Right cardiac atrium (tissue), 5 donors: ENCODE data around the gene MEIOB. TPM values are rescaled to one million over a fixed set of nuclear protein-coding genes. Genes with fewer than 3 reads are reported as not detected.
A peak's percentile ranks its signal among the peaks of the same experiment; 100 is the strongest.

Experiments
- ATAC-seq, 2 donors: fragments of 200-7000 bp; cut with Tn5 transposase; one replicate each; pipeline versions ENCODE4 v1.8.0 to v1.9.1; 2020; ENCODE audit warnings: moderate library complexity in 2 of 2, mild to moderate bottlenecking in 1 of 2
- DNase-seq, 3 donors: peaks; one replicate each; pipeline ENCODE4 v3.0.0-alpha.2; 2020
- H3K27ac ChIP-seq: one replicate; pipeline ENCODE4 v1.5.1; 2013; ENCODE audit warnings: mild to moderate bottlenecking, low read length, control low read depth, moderate library complexity
- H3K27me3 ChIP-seq: one replicate; pipeline ENCODE4 v1.6.1; 2013; ENCODE audit not compliant: control insufficient read depth, insufficient read depth
- H3K4me1 ChIP-seq: one replicate; pipeline ENCODE4 v1.6.1; 2013; ENCODE audit warnings: low read length; ENCODE audit not compliant: control insufficient read depth, insufficient read depth
- H3K4me3 ChIP-seq: one replicate; pipeline ENCODE4 v1.5.1; 2013; ENCODE audit warnings: low read length, control low read depth
- H3K9me3 ChIP-seq: one replicate; pipeline ENCODE4 v1.6.1; 2013; ENCODE audit warnings: low read length; ENCODE audit not compliant: control insufficient read depth
- WGBS: extraction: QIAGEN DNeasy Blood & Tissue Kit; methylation state at CpG from one replicate; pipeline ENCODE4 v1.1.7; 2013; 5-methylcytosine and 5-hydroxymethylcytosine counted together
- intact Hi-C, 4 donors: fragments of 100-400 bp; cut with DNase I; formaldehyde crosslinking; loops; one replicate each; pipeline versions ENCODE4 v1.11.0 to v1.14.0; 2022 to 2023
- polyA plus RNA-seq: library from polyadenylated mRNA; stranded (reverse); fragments of 200-250 nt; gene quantifications from one replicate; pipeline ENCODE4 v1.2.3, GENCODE V29; 2013
- total RNA-seq, 4 donors: library from RNA; stranded (reverse); fragmentation: NEBNext Ultra II Directional; extraction: Animal tissue kit (Norgen Biotek cat#: 25700); gene quantifications; one replicate each; pipeline ENCODE4 v1.2.1, GENCODE V29; 2021
- donor health status: healthy with polysubstance abuse.
- donor health status: DM: no; HTN: yes; CAD: no.
- donor health status: DM: no; HTN: no; CAD: no.
- donor health status: DM: no; HTN: yes; CAD: no; lungs with severe emphysema.
- donor health status: DM: yes; HTN: yes; CAD: no.

Gene MEIOB
- total and polyA plus RNA-seq, 5 donors: not detected

- H3K4me1 ChIP-seq: no peaks in the 10 kb centered on the region
- no peak overlapping the region for H3K4me3 ChIP-seq
- no peaks in the 10 kb centered on the region for H3K9me3 ChIP-seq
- 93% methylated on average over 44 of the region's 44 CpGs for WGBS
- ATAC-seq: no peak
- no peak overlapping the region for H3K27ac ChIP-seq
- no peaks in the 10 kb centered on the region for H3K27me3 ChIP-seq
- intact Hi-C loops: no loop called here
- peak in 2 of 3 donors; percentile 56 for DNase-seq
Observed at GRCh38 chr16:1790611-1791255, 81.2 kb downstream of the MEIOB start.

- WGBS: 93% methylated on average over 15 of the region's 15 CpGs
- H3K9me3 ChIP-seq: no peaks in the 10 kb centered on the region
- intact Hi-C loops: no loop called here
- no peaks in the 10 kb centered on the region for H3K4me1 ChIP-seq
- no peak overlapping the region for H3K27ac ChIP-seq
- no peaks in the 10 kb centered on the region for H3K27me3 ChIP-seq
- DNase-seq: no peak
- ATAC-seq: no peak
- no peak overlapping the region for H3K4me3 ChIP-seq
Observed at GRCh38 chr16:1790261-1790610, 81.7 kb downstream of the MEIOB start.

- ATAC-seq (no peak), DNase-seq (peak in 2 of 3 donors; percentile 44 to 62)
- intact Hi-C loops: no loop called here
- no peak overlapping the region for H3K27ac ChIP-seq
- H3K9me3 ChIP-seq: no peaks in the 10 kb centered on the region
- no peak overlapping the region for H3K4me3 ChIP-seq
- WGBS: 89% methylated on average over 25 of the region's 25 CpGs
- no peaks in the 10 kb centered on the region for H3K4me1 ChIP-seq
- no peaks in the 10 kb centered on the region for H3K27me3 ChIP-seq
Observed at GRCh38 chr16:1789643-1790045, 82.3 kb downstream of the MEIOB start.

GRCh38 chr16:1788708-1789100, 83.3 kb downstream of the MEIOB start:
- WGBS: 60% methylated on average over 19 of the region's 19 CpGs
- Histone ChIP-seq H3K4me3 (no peak overlapping the region), H3K27ac (no peak overlapping the region), H3K4me1 (no peaks in the 10 kb centered on the region), H3K9me3 (no peaks in the 10 kb centered on the region), H3K27me3 (no peaks in the 10 kb centered on the region)
- no peak for ATAC-seq
- intact Hi-C loops: no loop called here
- DNase-seq: peak in 1 of 3 donors; percentile 36

- H3K27ac ChIP-seq: no peak overlapping the region
- intact Hi-C loops: no loop called here
- 91% methylated on average over 38 of the region's 38 CpGs for WGBS
- no peaks in the 10 kb centered on the region for H3K27me3 ChIP-seq
- H3K9me3 ChIP-seq: no peaks in the 10 kb centered on the region
- no peak for ATAC-seq
- no peak overlapping the region for H3K4me3 ChIP-seq
- no peaks in the 10 kb centered on the region for H3K4me1 ChIP-seq
- DNase-seq: peak in 2 of 3 donors; percentile 49 to 57
Observed at GRCh38 chr16:1788095-1788707, 83.8 kb downstream of the MEIOB start.

- no peak for ATAC-seq
- H3K9me3 ChIP-seq: no peaks in the 10 kb centered on the region
- WGBS: 92% methylated on average over 44 of the region's 44 CpGs
- no peak overlapping the region for H3K27ac ChIP-seq
- intact Hi-C loops: no loop called here
- H3K4me3 ChIP-seq: no peak overlapping the region
- no peaks in the 10 kb centered on the region for H3K4me1 ChIP-seq
- H3K27me3 ChIP-seq: no peaks in the 10 kb centered on the region
- peak in 2 of 3 donors; percentile 51 to 52 for DNase-seq
Observed at GRCh38 chr16:1787322-1788094, 84.5 kb downstream of the MEIOB start.

- Histone ChIP-seq H3K4me1 (no peaks in the 10 kb centered on the region), H3K9me3 (no peaks in the 10 kb centered on the region), H3K4me3 (no peak overlapping the region), H3K27ac (no peak overlapping the region), H3K27me3 (no peaks in the 10 kb centered on the region)
- DNase-seq: no peak
- intact Hi-C loops: no loop called here
- no peak for ATAC-seq
- 87% methylated on average over 6 of the region's 6 CpGs for WGBS
Observed at GRCh38 chr16:1787056-1787321, 85.0 kb downstream of the MEIOB start.

GRCh38 chr16:1786242-1787055, 85.5 kb downstream of the MEIOB start:
- peak; percentile 30 to 67 (median 54) for DNase-seq
- intact Hi-C loops: no loop called here
- H3K4me3 ChIP-seq: no peak overlapping the region
- no peak for ATAC-seq
- H3K27me3 ChIP-seq: no peaks in the 10 kb centered on the region
- no peaks in the 10 kb centered on the region for H3K4me1 ChIP-seq
- no peak overlapping the region for H3K27ac ChIP-seq
- H3K9me3 ChIP-seq: no peaks in the 10 kb centered on the region
- 88% methylated on average over 51 of the region's 51 CpGs for WGBS

GRCh38 chr16:1785846-1786170, 86.2 kb downstream of the MEIOB start:
- no peak for ATAC-seq
- peak in 1 of 3 donors; percentile 55 for DNase-seq
- 88% methylated on average over 14 of the region's 14 CpGs for WGBS

GRCh38 chr16:1784977-1785845, 86.8 kb downstream of the MEIOB start:
- ATAC-seq: no peak

More at GRCh38 chr16:1785846-1786170, 86.2 kb downstream of the MEIOB start:
- Histone ChIP-seq H3K4me1 (peaks cover 3% of the 10 kb centered on the region), H3K4me3 (no peak overlapping the region), H3K9me3 (no peaks in the 10 kb centered on the region), H3K27me3 (no peaks in the 10 kb centered on the region), H3K27ac (no peak overlapping the region)
- intact Hi-C loops: no loop called here

More at GRCh38 chr16:1784977-1785845, 86.8 kb downstream of the MEIOB start:
- Histone ChIP-seq H3K27ac (no peak overlapping the region), H3K4me3 (no peak overlapping the region), H3K9me3 (no peaks in the 10 kb centered on the region), H3K27me3 (no peaks in the 10 kb centered on the region), H3K4me1 (peaks cover 3% of the 10 kb centered on the region)
- DNase-seq: peak in 2 of 3 donors; percentile 22 to 47
- intact Hi-C loops: no loop called here
- WGBS: 87% methylated on average over 26 of the region's 26 CpGs
